NOMO-1 treated with DMSO at 0.1 percent for 48 hours (cell line): ENCODE measurements around the gene TRIO.

ENCODE experiments used
- DNase-seq: peaks from one replicate; lab custom pipeline; 2025; ENCODE audit not compliant: unreplicated experiment; lab: John Stamatoyannopoulos, UW

TRIO gene

DNA sequence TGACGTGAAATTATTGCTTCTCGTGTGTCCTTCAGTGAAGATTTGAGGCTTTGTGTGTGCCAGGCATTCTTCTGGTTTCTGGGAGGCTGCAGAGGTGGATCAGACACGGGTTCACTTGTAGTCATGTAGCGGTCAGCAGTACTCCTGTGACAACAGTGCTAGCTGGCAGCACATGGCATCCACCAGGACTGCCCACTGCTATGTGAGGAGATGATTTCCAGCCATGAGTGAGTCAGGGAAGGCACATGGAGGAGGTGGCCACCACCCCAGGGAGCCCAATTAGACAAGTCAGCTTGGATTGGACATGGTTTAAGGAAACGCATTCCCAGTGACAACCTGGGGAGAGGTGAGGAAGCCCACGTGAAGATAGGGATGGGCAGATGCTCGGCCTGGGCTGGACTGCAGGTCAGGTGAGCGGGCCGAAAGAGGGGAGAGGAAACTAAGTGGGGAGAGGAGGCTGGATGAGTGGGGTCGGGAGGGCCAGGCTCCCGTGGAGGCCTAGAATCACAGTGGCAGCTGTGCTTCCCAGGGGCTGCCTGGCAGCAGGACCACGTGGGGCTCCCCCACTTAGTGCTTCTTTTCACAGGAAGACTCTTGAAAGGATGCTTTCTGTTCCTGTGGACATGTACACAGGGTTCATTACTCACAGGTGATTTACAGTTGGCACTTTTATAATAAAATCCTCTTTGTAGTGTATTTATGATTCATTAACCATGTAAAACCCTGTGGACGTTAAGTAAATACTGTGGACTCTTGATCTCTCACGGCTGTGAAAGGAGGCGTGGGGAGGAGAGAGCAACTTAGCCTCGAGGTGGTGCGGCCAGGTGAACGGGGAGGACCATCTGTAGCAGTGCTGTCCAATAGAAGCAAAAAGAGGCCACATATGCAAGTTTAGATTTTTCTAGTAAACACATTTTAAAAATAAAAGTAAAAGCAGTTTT lies 358.5 kb downstream of the TRIO start:
- no peak for DNase-seq

- DNase-seq = no peak
Measured at GRCh38 chr5:14502294-14502690, 359.1 kb downstream of the TRIO start.

- DNase-seq = no peak
Measured at GRCh38 chr5:14503017-14503680, 360.0 kb downstream of the TRIO start.

DNA sequence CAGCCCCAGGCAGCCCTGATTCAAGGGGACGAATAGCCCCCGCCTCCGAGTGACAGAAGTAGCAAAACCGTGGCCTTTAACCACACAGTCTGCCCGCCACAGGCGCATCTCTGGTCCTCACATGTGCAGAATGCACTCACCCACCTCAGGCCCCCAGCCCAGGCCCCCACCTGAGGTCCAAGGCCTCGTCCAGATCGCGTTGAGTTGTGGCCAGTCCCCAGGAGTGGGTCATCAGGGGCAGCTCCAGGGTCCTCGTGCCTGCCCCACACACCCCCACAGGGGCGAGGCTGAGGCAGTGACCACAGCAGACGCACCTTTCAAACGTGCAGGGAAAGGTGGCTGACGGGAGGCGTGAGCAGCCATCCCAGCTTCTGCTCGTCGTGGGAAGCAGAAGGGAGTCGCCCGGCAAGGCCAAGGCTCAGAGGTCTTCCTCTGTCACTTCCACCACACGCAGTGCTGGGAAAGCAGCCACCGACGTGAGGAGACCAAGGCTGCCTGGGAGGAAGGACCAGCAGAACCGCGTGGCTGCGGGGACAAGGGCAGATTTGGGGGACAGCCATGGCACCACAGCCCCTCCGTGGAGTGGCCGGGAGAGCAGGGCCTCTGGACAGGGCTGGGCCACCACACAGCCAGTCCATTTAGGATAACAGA lies 360.7 kb downstream of the TRIO start:
- DNase-seq = no peak

GRCh38 chr5:14504332-14504727 lies 361.2 kb downstream of the TRIO start:
- no peak for DNase-seq

- DNase-seq = no peak
Measured at GRCh38 chr5:14504816-14505215, 361.7 kb downstream of the TRIO start.

DNA sequence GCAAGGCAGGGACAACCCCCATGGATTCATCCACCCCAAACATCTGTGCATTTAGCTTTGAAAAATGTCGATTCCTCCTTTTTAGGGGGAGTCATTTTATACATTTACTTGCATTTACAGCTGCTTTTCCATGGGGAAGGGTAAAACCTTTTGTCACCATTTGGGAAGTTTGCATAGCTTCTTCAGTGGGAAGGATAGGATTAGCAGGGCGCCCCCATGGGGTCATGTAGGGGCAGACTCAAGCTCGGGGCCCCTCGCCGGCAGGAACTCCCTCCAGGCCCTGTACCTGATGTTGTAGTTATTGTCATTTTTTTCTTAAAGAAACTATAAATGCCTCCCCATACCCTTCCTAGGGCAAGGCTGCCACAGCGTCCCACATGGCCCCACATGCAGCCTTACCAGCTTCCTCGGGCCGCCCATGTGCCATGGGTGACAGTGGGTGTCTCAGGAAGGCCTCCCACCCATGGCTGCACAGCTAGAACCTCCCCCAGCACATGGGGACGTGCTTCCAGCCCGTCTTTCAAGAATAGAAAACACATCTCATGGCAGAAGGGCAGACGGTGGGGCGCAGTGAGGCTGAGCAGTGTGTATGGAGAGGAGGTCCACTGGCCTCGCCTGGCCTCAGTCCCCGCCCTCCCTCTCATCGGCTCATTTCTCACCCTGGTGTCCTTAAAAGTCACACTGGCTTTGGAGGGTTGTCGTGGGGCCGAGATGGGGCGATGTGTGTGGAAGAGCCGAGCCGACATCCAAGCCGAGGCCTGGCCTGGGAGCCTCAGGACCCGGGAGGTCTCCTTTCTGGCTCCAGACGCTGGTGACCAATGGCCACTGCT lies 362.4 kb downstream of the TRIO start:
- DNase-seq = no peak

GRCh38 chr5:14506140-14506538 lies 363.0 kb downstream of the TRIO start:
- no peak for DNase-seq

DNA sequence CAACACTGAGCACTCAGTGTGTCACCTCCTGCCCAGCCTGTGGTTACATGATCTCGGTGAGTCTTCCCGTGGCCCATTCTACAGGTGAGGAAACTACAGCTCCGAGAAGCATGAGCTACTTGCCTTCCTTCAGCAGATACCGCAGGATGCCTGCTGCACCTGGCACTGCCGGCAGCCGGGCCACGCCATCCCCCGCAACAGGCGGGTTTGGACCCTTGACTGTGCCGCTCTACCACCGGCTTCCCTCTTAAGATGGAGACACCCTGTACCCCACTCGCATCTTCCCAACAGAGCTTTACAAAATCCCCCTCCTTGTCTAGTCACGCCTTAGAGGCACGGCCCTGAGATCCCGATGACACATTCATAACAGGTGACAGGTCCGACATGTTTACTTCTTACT lies 363.5 kb downstream of the TRIO start:
- DNase-seq = no peak

GRCh38 chr5:14507156-14507941 lies 364.2 kb downstream of the TRIO start:
- no peak for DNase-seq

DNA sequence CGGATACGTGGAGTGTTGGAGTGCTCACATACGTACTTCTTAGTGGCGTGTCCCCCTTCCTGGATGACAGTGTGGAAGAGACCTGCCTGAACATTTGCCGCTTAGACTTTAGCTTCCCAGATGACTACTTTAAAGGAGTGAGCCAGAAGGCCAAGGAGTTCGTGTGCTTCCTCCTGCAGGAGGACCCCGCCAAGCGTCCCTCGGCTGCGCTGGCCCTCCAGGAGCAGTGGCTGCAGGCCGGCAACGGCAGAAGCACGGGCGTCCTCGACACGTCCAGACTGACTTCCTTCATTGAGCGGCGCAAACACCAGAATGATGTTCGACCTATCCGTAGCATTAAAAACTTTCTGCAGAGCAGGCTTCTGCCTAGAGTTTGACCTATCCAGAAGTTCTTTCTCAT lies 364.9 kb downstream of the TRIO start:
- DNase-seq = no peak

DNA sequence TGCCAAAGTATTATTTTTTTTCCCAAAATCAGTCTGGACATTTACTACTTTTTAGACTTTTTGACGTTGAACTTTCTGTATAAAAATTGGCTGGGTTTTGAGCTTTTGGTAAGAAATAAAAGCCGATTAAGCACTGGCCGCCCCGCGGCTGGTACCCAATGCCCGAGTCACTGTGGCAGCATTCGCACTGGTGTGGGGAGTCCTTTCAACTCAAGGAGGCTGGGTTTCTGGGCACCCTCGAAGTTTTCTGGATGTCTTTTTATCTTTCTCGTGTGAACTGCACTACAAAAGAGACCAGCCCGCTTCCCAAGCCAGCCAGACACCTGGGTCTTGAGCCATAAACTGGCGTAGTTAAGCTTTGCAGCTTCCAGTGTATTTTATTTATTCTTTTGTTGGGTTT lies 366.4 kb downstream of the TRIO start:
- no peak for DNase-seq

GRCh38 chr5:14510156-14510734 lies 367.1 kb downstream of the TRIO start:
- no peak for DNase-seq

DNA sequence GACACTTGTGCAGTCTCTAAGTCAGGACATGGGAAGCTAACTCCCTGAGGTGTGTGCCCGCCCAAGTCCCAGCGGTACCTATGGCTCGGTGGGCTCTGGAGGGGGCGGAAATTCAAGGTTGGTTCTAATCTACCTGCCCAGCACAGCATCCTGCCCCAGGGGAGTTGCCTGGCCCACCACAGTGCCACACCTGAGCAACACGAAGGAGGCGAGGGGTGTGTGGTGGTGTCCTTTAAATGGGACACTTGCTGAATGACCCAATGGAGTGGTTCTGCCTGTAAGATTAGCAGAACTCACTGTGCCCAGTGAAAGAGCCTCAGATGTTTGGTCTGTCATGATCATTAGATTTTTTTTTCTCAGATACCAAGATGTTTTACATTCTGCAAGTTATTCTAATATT lies 367.7 kb downstream of the TRIO start:
- no peak for DNase-seq

DNA sequence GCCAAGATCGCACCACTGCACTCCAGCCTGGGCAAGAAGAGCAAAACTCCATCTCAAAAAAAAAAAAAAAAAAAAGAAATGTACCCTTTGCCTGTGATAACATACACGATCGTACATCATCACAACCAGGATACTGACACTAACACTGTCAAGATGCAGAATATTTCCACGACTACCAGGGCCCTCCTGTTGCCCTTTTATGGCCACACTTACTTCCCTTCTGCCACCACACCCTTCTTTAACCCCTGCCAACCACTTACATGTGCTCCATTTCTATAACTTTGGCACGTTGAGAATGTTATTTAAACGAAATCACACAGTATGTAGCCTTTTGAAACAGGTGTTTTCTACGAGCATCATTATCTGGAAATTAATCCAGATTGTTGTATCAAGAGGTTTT lies 369.4 kb downstream of the TRIO start:
- no peak for DNase-seq

GRCh38 chr5:14513266-14513665 lies 370.1 kb downstream of the TRIO start:
- DNase-seq = no peak

DNA sequence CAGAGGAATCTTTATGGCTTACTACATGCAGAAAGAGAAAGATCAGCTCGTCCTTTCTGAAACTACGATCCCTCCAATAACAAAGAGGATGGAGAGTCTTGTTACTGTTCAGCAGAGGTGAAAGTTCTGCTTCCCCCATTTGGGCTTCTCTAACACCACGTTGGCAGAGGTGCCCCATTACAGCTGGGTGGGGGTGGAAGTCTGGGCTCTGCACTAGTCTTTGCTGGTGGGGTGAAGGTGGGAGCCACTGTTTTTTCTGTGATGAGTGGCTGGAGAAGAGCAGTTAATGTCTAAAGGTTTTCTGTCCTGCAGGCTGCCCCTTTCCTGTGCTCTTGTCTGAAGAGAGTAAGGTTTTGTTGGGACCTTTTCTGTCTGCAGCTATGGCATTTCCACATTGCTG lies 373.8 kb downstream of the TRIO start:
- DNase-seq = no peak

- DNase-seq = no peak
Measured at GRCh38 chr5:14518638-14519037, 375.5 kb downstream of the TRIO start.

GRCh38 chr5:14521748-14522147 lies 378.6 kb downstream of the TRIO start:
- no peak for DNase-seq

- DNase-seq = no peak
Measured at GRCh38 chr5:14522721-14523120, 379.6 kb downstream of the TRIO start.
